ENCODE measurements around the gene ADGRV1. TPM values are rescaled to one million over a fixed set of nuclear protein-coding genes. Genes with fewer than 3 reads are reported as not detected.

The ADGRV1 gene
- total RNA-seq, 1 experiment from 2014 or later = 64.8 TPM

GRCh38 chr5:90510438-90510837 lies 48.2 kb upstream of the ADGRV1 start:
- Histone ChIP-seq H3K9ac (ENCODE audit: extremely low read depth, insufficient read length, low read length) (no peak overlapping the region), H3K56ac (ENCODE audit: insufficient read length, low read depth, low read length) (no peak overlapping the region), H3K27me3 (ENCODE audit: insufficient read depth, low read length) (no peaks in the 10 kb centered on the region), H4K5ac (ENCODE audit: insufficient read length, low read depth, low read length) (no peak overlapping the region), H3K18ac (ENCODE audit: insufficient read length, low read depth, low read length) (no peak overlapping the region), H2BK120ac (ENCODE audit: low read depth, low read length, poor library complexity, severe bottlenecking) (no peak overlapping the region), H2AK5ac (ENCODE audit: insufficient read length, low read length) (no peak overlapping the region), H3K79me1 (ENCODE audit: insufficient read depth, low read depth, low read length, poor library complexity, severe bottlenecking) (peaks cover 3% of the 10 kb centered on the region), H3K79me2 (ENCODE audit: insufficient read depth, low read length) (no peaks in the 10 kb centered on the region), H4K91ac (ENCODE audit: insufficient read length, low read depth, low read length) (no peak overlapping the region), H3K23ac (ENCODE audit: insufficient read length, low read depth, low read length) (no peak overlapping the region), H3K9me3 (ENCODE audit: control insufficient read depth, low read depth, low read length) (no peaks in the 10 kb centered on the region), H3T11ph (ENCODE audit: low read length) (no peak overlapping the region), H3K4me1 (ENCODE audit: insufficient read depth, low read length) (no peaks in the 10 kb centered on the region), H2BK12ac (ENCODE audit: insufficient read length, low read depth, low read length) (no peak overlapping the region), H4K20me1 (ENCODE audit: control insufficient read depth, insufficient read depth, insufficient read length) (no peaks in the 10 kb centered on the region), H4K8ac (replicated peaks; ENCODE audit: insufficient read length, low read depth, low read length) (no peak overlapping the region), H2BK5ac (ENCODE audit: insufficient read length, low read length) (no peak overlapping the region), H3K14ac (ENCODE audit: insufficient read depth, low read length) (no peak overlapping the region), H2AFZ (ENCODE audit: low read length) (no peak overlapping the region), H2BK20ac (ENCODE audit: low read depth, low read length, poor library complexity, severe bottlenecking) (no peak overlapping the region), H3K4me2 (ENCODE audit: insufficient read depth, insufficient read length, low read length) (no peak overlapping the region), H3K4ac (ENCODE audit: low read depth, low read length) (no peak overlapping the region), H2BK15ac (ENCODE audit: low read depth, low read length) (no peak overlapping the region), H3K23me2 (ENCODE audit: insufficient read length, low read depth, low read length, poor library complexity, severe bottlenecking) (no peaks in the 10 kb centered on the region), H3K27ac (ENCODE audit: insufficient read length, low read depth, low read length) (no peak overlapping the region)
- no peak for TF ChIP-seq CTCF (conservative IDR thresholded peaks at IDR 0.05)
- H3K4me3 Mint-ChIP-seq = no peak overlapping the region
- H3K9me3 Mint-ChIP-seq = no peaks in the 10 kb centered on the region
- no peak overlapping the region for H3K27ac Mint-ChIP-seq
- no CpG with 5 or more reads among the region's 1 CpG for WGBS (ENCODE audit: extremely low coverage, insufficient read length, low lambda C conversion rate)
- H3K36me3 Mint-ChIP-seq (ENCODE audit: insufficient read depth in 1 of 3, low read depth in 3 of 3) = peaks cover 31 to 56% (median 33%) of the 10 kb centered on the region in 3 experiments; a peak in 6 of 7 replicates
- H3K4me1 Mint-ChIP-seq = no peaks in the 10 kb centered on the region
- DNase-seq = no peak
- H3K27me3 Mint-ChIP-seq (ENCODE audit: low read depth) = no peaks in the 10 kb centered on the region

Data from H9 (cell line).